ENCODE results near the gene EVA1B.

EVA1B gene

DNA sequence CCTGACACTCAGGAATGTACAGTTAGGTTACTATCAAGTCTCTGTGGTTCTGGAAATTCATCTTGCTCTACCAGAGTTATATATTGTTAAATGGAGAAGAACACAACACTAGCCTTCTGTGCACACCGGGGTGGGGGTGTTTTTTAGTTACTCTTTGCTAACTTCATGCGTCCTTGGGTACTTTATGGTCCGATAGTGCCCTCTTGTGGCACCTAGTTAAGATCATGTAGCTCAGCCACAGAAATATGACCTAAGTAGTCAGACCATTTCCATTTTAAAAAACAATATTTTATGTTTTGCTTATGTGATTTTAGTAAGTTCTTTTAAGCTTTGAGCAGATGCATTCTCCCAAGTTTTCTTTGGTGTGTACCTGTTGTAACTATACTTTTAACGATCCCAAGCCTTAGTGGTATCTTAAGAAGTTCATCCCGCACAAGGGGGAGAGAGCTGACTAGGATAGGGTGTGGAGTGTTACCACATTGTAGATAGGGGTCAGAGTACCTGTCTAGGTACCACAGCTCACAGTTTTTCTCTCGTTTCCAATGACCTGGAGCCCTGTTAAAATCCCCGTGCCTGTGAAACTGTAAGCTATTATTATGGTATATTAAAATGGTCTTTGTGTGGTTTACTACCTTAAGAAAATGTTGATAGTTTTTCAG lies 37.9 kb downstream of the EVA1B start:
- H3K27ac ChIP-seq: peak overlapping the region; percentile 37

DNA sequence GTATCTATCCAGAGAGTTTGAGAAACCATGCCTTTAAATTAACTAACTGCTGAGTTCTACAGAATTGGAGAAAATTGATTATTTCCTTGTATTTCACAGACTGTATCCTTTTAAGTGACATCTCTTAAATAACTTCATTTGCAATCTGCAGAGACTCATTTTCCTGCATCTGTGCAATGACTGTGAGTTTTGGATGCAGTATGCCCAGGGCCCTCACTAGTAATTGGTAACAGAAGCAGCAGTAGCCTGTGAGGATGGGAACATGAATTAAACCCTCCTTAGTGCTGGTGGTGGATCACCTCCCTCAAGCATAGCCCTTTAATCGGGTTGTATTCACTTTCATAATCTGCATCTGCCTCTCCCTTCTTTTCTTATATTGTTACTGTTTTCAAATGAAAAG lies 38.9 kb downstream of the EVA1B start:
- no peaks in the 10 kb centered on the region for H3K9me3 ChIP-seq
- no peaks in the 10 kb centered on the region for H3K27me3 ChIP-seq
- TF ChIP-seq, protein P1, sequence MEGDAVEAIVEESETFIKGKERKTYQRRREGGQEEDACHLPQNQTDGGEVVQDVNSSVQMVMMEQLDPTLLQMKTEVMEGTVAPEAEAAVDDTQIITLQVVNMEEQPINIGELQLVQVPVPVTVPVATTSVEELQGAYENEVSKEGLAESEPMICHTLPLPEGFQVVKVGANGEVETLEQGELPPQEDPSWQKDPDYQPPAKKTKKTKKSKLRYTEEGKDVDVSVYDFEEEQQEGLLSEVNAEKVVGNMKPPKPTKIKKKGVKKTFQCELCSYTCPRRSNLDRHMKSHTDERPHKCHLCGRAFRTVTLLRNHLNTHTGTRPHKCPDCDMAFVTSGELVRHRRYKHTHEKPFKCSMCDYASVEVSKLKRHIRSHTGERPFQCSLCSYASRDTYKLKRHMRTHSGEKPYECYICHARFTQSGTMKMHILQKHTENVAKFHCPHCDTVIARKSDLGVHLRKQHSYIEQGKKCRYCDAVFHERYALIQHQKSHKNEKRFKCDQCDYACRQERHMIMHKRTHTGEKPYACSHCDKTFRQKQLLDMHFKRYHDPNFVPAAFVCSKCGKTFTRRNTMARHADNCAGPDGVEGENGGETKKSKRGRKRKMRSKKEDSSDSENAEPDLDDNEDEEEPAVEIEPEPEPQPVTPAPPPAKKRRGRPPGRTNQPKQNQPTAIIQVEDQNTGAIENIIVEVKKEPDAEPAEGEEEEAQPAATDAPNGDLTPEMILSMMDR (IDR thresholded peaks at IDR 0.05): no peak
- peak overlapping the region; percentile 37 for H3K27ac ChIP-seq
- no peak overlapping the region for H3K4me3 ChIP-seq (ENCODE audit: low read depth in 1 of 2, low read length in 1 of 2)
- H3K36me3 ChIP-seq: peaks cover 67% of the 10 kb centered on the region
- peaks cover 0 to 3% of the 10 kb centered on the region in 2 experiments for H3K4me1 ChIP-seq (ENCODE audit: control insufficient read depth in 1 of 2, insufficient read depth in 1 of 2, low read depth in 1 of 2, low read length in 1 of 2)

More for the DNA sequence above, 37.9 kb downstream of the EVA1B start:
- H3K36me3 ChIP-seq: peaks cover 77% of the 10 kb centered on the region
- H3K27me3 ChIP-seq: no peaks in the 10 kb centered on the region
- no peak overlapping the region for H3K4me3 ChIP-seq (ENCODE audit: low read depth in 1 of 2, low read length in 1 of 2)
- peaks cover 0 to 3% of the 10 kb centered on the region in 2 experiments for H3K4me1 ChIP-seq (ENCODE audit: control insufficient read depth in 1 of 2, insufficient read depth in 1 of 2, low read depth in 1 of 2, low read length in 1 of 2)
- no peaks in the 10 kb centered on the region for H3K9me3 ChIP-seq
- TF ChIP-seq, protein P1 (IDR thresholded peaks at IDR 0.05): peak; percentile 68

DNA sequence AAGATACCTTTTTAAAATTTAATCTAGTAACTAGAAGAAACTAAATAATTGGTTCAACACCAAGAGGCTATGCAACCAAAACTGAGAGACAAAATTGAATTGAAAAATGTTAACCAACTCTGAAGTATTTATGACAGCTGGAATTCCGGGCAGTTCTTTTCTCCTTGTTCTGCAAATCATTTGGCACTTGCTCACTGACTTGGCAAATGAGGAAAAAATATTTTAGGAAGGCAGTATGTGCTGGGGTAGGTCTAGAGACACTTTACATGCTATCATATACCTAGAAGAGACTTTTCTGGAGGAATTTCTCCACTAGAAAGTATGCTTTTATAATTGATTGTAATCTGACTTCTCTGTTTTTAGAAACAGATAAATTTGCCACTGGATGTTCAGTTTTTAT lies 39.4 kb downstream of the EVA1B start:
- H3K27ac ChIP-seq: peak overlapping the region; percentile 37
- peaks cover 0 to 3% of the 10 kb centered on the region in 2 experiments for H3K4me1 ChIP-seq (ENCODE audit: control insufficient read depth in 1 of 2, insufficient read depth in 1 of 2, low read depth in 1 of 2, low read length in 1 of 2)
- H3K4me3 ChIP-seq (ENCODE audit: low read depth in 1 of 2, low read length in 1 of 2): no peak overlapping the region
- H3K27me3 ChIP-seq: no peaks in the 10 kb centered on the region
- no peaks in the 10 kb centered on the region for H3K9me3 ChIP-seq
- TF ChIP-seq, protein P1 (IDR thresholded peaks at IDR 0.05): no peak
- peaks cover 62% of the 10 kb centered on the region for H3K36me3 ChIP-seq

DNA sequence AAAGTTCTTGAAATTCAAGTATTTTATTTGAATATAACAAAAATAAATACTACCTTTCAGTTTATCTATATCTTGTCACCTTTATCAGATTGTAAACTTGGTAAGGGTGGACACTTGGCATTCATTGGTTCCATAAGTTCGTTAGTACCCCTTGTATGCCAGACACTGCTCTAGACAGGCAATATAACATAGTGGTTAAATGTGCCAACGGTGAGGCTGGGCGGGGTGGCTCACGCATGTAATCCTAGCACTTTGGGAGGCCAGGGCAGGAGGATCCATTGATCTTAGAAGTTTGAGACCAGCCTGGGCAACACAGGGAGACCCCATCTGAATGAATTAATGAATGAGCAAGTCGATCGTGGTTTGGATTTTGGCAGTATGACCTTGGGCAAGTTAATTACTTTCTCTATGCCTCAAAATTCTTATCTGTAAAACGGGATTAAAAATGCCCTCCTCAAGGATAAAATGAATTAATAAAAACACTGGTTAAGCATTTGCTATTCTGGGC lies 43.6 kb downstream of the EVA1B start:
- Histone ChIP-seq H3K4me1 (ENCODE audit: control insufficient read depth in 1 of 2, insufficient read depth in 1 of 2, low read depth in 1 of 2, low read length in 1 of 2) (no peaks in the 10 kb centered on the region), H3K27me3 (no peaks in the 10 kb centered on the region), H3K9me3 (no peaks in the 10 kb centered on the region), H3K27ac (peak overlapping the region; percentile 1), H3K36me3 (peaks cover 26% of the 10 kb centered on the region), H3K4me3 (ENCODE audit: low read depth in 1 of 2, low read length in 1 of 2) (no peak overlapping the region)
- TF ChIP-seq, protein P1 (IDR thresholded peaks at IDR 0.05): no peak

DNA sequence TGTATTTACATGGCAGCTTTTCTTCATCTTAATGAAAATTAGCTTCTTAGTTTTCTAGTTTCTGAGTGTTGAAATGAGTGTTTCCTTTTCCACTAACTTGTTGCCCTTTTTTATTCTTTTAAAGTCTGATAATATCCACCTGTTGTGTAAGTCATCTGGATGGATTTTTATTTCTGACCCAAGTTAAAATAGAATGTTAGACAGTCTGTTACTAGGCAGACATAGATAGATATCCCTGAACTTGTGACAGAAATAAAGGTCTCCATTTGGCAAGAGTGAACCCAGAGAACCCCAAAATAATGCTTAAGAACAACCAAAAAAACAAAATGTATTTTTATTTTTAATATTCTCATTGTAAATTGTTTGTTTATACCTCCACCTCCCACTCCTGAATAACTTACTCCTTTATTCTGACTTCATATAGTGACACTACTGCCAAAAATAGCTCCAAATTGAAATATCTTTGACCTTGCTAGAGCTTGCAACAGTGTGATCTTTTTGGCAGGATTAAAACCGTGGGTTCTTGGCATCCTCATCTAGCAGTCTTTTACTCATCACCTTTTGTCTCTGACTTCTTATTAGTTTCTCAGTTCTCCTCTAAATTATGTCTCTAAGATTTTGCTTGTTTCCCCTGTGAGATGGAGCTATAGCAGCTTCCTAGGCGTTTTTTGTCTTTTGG lies 44.2 kb downstream of the EVA1B start:
- H3K4me1 ChIP-seq (ENCODE audit: control insufficient read depth in 1 of 2, insufficient read depth in 1 of 2, low read depth in 1 of 2, low read length in 1 of 2): no peaks in the 10 kb centered on the region
- peaks cover 20% of the 10 kb centered on the region for H3K36me3 ChIP-seq
- no peak overlapping the region for H3K4me3 ChIP-seq (ENCODE audit: low read depth in 1 of 2, low read length in 1 of 2)
- no peaks in the 10 kb centered on the region for H3K9me3 ChIP-seq
- TF ChIP-seq, protein P1 (IDR thresholded peaks at IDR 0.05): no peak
- no peak overlapping the region for H3K27ac ChIP-seq
- no peaks in the 10 kb centered on the region for H3K27me3 ChIP-seq
